ENCODE data around the gene BPNT1. TPM values are rescaled to one million over a fixed set of nuclear protein-coding genes. Genes with fewer than 3 reads are reported as not detected.

BPNT1 gene
- total RNA-seq, 1 donor from 2014 or later, result 22.8 TPM

DNA sequence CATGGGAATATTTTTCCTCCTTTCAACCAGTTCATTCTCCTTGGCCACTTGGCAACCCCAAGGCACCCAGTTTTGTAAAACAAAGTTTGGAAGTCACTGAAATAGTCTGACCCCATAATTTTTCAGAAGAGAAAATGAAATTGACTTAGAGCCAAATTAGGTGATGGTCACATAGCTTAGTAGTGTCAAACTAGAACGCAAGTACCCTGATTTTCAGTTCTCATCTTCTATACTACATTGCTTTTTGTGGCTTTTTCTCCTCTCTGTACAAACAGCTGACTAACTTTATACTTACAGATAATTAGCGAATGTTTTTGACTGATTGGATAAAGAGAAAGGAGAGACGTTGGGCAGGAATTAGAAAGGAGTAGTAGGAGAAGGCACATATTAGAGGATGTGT, 37.5 kb upstream of the BPNT1 start:
- Mint-ChIP-seq H3K27ac (no peak overlapping the region), H3K9me3 (peaks cover 7% of the 10 kb centered on the region), H3K4me1 (no peaks in the 10 kb centered on the region), H3K4me3 (no peak overlapping the region), H3K36me3 (ENCODE audit: low read depth) (peaks cover 62% of the 10 kb centered on the region), H3K27me3 (no peaks in the 10 kb centered on the region)
- ChIA-PET POLR2A (no interaction called here), CTCF (no interaction called here)
- intact Hi-C loops (cut with micrococcal nuclease), result no loop called here
- no peak for DNase-seq
- ATAC-seq (ENCODE audit: low read depth), result no peak
- TF ChIP-seq CTCF (IDR thresholded peaks at IDR 0.05), result no peak

DNA sequence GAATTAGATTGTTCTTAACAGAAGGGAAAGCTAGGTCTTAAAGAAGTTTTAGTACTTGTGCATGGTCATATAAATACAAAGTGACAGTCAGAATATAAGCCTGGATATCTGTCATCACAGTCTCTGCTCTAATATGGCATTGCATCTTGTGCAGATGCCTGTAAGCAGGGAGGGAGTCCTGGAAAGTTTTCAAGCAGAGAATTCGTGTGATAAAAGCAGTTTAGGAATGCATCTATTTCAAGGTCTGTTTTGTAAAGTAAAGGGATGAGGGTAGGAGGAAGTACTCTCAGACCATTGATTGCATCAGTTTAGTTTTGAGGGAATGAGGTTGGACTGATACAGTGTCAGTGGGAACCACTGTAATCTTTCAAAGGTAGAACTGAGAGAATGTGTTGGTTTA, 35.0 kb upstream of the BPNT1 start:
- no peaks in the 10 kb centered on the region for H3K4me1 Mint-ChIP-seq
- H3K36me3 Mint-ChIP-seq (ENCODE audit: low read depth), result peaks cover 46% of the 10 kb centered on the region
- H3K27me3 Mint-ChIP-seq, result no peaks in the 10 kb centered on the region

DNA sequence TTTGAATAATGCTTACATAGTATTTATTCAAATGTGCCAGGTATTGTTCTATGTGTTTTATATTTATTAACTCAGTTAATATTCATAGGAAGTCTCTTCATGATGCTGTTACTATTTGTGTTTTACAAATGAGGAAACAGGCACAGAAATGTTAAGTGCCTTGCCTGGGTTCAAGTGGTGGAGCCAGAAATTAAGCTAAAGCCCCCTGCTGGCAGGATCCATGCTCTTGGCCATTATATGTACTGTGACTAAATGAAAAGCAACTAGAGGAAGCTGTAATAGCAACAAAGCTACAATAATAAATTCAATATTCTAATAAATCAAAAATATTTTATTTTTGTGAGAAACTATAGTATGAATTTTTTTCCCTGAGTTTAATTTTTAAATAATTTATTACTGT, 34.3 kb upstream of the BPNT1 start:
- peaks cover 43% of the 10 kb centered on the region for H3K36me3 Mint-ChIP-seq (ENCODE audit: low read depth)
- intact Hi-C loops (cut with micrococcal nuclease), result no loop called here
- ChIA-PET CTCF (interaction anchor here (1.4 to 1.6 kb wide), 3 partner anchors 8 to 133 kb away, joined by 3 to 8 read pairs (median 5); no protein-coding TSS in a partner anchor), POLR2A (no interaction called here)
- no peak for TF ChIP-seq CTCF (IDR thresholded peaks at IDR 0.05)
- no peaks in the 10 kb centered on the region for H3K9me3 Mint-ChIP-seq
- H3K4me1 Mint-ChIP-seq, result no peaks in the 10 kb centered on the region
- H3K27ac Mint-ChIP-seq, result no peak overlapping the region
- no peak for DNase-seq
- no peak for ATAC-seq (ENCODE audit: low read depth)
- no peak overlapping the region for H3K4me3 Mint-ChIP-seq
- H3K27me3 Mint-ChIP-seq, result no peaks in the 10 kb centered on the region

More for the DNA sequence above, 35.0 kb upstream of the BPNT1 start:
- TF ChIP-seq CTCF (IDR thresholded peaks at IDR 0.05), result no peak
- ChIA-PET POLR2A (no interaction called here), CTCF (interaction anchor here (1.4 to 1.6 kb wide), 2 partner anchors 9 to 133 kb away, joined by 5 to 8 read pairs; no protein-coding TSS in a partner anchor)
- no peak for DNase-seq
- Mint-ChIP-seq H3K4me3 (no peak overlapping the region), H3K27ac (no peak overlapping the region), H3K9me3 (peaks cover 3% of the 10 kb centered on the region)
- intact Hi-C loops (cut with micrococcal nuclease), result no loop called here
- ATAC-seq (ENCODE audit: low read depth), result no peak

GRCh38 chr1:220123066-220123465, 33.5 kb upstream of the BPNT1 start:
- Mint-ChIP-seq H3K27me3 (no peaks in the 10 kb centered on the region), H3K27ac (no peak overlapping the region), H3K4me1 (no peaks in the 10 kb centered on the region), H3K36me3 (ENCODE audit: low read depth) (peaks cover 41% of the 10 kb centered on the region), H3K4me3 (no peak overlapping the region), H3K9me3 (no peaks in the 10 kb centered on the region)
- intact Hi-C loops (cut with micrococcal nuclease), result no loop called here
- no peak for TF ChIP-seq CTCF (IDR thresholded peaks at IDR 0.05)
- POLR2A ChIA-PET, result no interaction called here
- DNase-seq (no peak), ATAC-seq (ENCODE audit: low read depth) (no peak)
- CTCF ChIA-PET, result interaction anchor here (1.4 kb wide), 1 partner anchor 10 kb away, joined by 3 read pairs; no protein-coding TSS in a partner anchor

DNA sequence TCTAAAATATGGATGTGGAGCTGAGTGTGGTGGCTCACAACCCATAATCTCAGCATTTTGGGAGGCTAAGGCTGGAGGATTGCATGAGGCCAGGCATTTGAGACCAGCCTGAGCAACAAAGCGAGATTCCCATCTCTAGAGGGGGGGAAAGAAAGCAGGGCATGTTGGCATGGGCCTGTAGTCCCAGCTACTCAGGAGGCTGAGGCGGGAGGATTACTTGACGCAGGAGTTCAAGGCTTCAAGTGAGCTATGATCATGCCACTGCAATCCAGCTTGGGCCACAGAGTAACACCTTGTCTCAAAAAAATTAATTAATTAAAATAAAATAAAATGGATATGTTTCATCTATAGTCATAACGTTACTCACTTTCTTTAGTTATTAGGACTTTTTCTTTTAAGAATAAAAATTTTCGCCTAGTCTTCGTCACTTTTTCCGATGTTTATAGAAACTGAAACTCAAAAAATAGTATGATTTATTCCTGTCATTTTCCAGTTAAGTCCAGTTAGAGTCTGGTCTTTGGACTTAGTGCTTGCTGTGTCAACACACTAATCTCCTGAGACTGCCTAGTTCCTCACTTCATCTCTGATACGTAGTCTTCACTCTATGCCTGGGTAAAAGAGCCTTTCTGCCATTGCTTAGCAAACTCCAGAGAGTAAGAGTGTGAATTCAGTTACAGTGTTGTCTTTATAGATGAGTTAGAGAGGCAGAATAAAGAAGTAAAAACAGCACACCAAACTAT, 32.4 kb upstream of the BPNT1 start:
- ATAC-seq (ENCODE audit: low read depth) (no peak), DNase-seq (no peak)
- H3K4me3 Mint-ChIP-seq, result no peak overlapping the region
- peaks cover 39% of the 10 kb centered on the region for H3K36me3 Mint-ChIP-seq (ENCODE audit: low read depth)
- intact Hi-C loops (cut with micrococcal nuclease), result no loop called here
- ChIA-PET POLR2A (interaction anchor here (0.6 kb wide), 1 partner anchor 10 kb away, joined by 8 read pairs; no protein-coding TSS in a partner anchor), CTCF (no interaction called here)
- H3K9me3 Mint-ChIP-seq, result no peaks in the 10 kb centered on the region
- H3K27ac Mint-ChIP-seq, result no peak overlapping the region
- H3K27me3 Mint-ChIP-seq, result no peaks in the 10 kb centered on the region
- no peak for TF ChIP-seq CTCF (IDR thresholded peaks at IDR 0.05)
- H3K4me1 Mint-ChIP-seq, result no peaks in the 10 kb centered on the region
